ENCODE data around the gene ZNF32. TPM values are rescaled to one million over a fixed set of nuclear protein-coding genes. Genes with fewer than 3 reads are reported as not detected.

The ZNF32 gene
- polyA plus RNA-seq, 4 donors, result 55.6 to 73.4 (median 64.7) TPM

Other genes with a start within 250 kb of the ZNF32 start
- 100 to 1,000 TPM; 212 to 228 (median 222) TPM for gene HNRNPF, start 239.7 kb downstream of the ZNF32 start, polyA plus RNA-seq (ENCODE audit: insufficient read length in 4 of 4)
- gene ZNF487, start 211.8 kb downstream of the ZNF32 start, polyA plus RNA-seq (ENCODE audit: insufficient read length in 4 of 4), result 10 to 100 TPM; 10.7 to 14.9 (median 11.5) TPM
- 10 to 100 TPM; 10.5 to 13.5 (median 11.3) TPM for gene ZNF239, start 74.3 kb downstream of the ZNF32 start, polyA plus RNA-seq (ENCODE audit: insufficient read length in 4 of 4)
- gene ZNF485, start 42.4 kb downstream of the ZNF32 start, polyA plus RNA-seq (ENCODE audit: insufficient read length in 4 of 4), result 1 to 10 TPM; 4.1 to 6.2 (median 5.4) TPM

Data from left renal cortex interstitium (tissue), 4 donors.